GM08714 (cell line): ENCODE data around the gene PIK3CG.
"Not testable (repeated sequence)": the region's sequence is repeated elsewhere in the genome, so short reads cannot be mapped to it uniquely, and the experiment has no call there.

ENCODE experiments used
- H3K4me3 ChIP-seq: fragments of 200-500 bp; sonication (Bioruptor generic); 2 replicates; pipeline ENCODE4 v1.5.1; 2014; ENCODE audit warnings: mild to moderate bottlenecking, low read length, inconsistent platforms
- ZNF274 ChIP-seq: IDR thresholded peaks from 2 replicates; pipeline ENCODE4 v1.6.1; 2012; ENCODE audit warnings: mild to moderate bottlenecking, low read depth, low read length

PIK3CG gene

DNA sequence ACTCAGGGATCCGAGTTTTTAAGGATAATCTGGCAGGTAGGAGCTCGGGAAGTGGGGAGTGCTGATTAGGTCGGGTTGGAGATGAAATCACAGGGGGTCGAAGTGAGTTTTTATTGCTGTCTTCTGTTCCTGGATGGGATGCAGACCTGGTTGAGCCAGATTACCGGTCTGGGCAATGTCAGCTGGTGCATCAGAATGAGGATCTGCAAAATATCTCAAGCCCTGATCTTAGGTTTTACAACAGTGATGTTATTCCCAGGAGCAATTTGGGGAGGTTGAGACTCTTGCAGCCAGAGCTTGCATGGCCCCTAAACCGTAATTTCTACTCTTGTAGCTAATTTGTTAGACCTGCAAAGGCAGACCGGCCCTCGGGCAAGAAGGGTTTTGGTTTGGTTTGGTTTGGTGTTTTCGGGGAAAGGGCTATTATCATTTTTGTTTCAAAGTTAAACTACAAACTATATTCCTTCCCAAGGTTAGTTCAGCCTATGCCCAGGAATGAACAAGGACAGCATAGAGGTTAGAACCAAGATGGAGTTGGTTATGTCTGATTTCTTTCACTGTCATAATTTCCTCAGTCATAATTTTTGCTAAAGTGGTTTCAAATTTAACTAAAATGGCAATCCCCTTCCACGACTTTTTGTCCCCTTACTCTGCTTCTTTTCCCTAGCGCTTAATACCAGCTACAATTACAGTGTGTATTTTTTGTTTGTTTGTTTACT is 20.6 kb upstream of the PIK3CG start:
- H3K4me3 ChIP-seq: no peak overlapping the region
- no peak for TF ChIP-seq ZNF274

- no peak overlapping the region for H3K4me3 ChIP-seq
- TF ChIP-seq ZNF274: no peak
These were observed 17.0 kb upstream of the PIK3CG start for GRCh38 chr7:106848049-106848448.

DNA sequence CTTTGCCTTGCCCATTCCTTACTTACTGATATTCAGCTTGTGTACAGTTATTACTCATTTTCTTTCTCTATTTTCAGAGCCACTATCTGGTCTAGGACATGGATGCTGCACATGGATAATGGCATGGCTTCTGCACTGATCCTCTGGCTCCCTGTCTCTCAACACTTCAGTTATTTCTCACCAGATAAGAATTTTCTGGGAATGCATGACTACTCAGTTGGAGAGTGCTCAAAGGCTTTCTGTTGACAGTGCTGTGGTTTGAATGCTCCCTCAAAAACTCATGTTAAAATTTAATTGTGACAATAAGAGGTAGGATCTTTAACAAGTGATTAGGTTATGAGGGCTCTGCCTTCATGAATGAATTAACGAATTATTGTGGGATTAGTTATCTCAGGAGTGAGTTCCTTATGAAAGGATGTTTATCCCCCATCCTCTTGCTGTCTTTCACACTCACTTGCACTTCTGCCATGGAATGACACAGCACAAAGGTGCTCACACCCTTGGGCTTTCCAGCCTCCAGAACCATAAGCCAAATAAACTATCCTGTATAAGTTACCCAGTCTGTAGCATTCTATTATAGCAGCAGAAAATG is 16.1 kb upstream of the PIK3CG start:
- no peak overlapping the region for H3K4me3 ChIP-seq
- TF ChIP-seq ZNF274: no peak

DNA sequence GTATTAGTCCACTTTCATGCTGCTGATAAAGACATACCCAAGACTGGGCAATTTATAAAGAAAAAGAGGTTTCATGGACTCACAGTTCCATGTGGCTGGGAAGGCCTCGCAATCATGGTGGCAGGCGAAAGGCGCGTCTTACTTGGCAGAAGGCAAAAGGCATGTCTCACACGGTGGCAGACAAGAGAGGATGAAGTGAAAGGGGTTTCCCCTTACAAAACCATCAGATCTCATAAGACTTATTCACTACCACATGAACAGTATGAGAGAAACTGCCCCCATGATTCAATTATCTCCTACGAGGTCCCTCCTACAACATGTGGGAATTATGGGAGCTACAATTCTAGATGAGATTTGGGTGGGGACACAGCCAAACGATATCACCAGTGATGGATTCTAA is 13.4 kb upstream of the PIK3CG start:
- not testable (repeated sequence) for H3K4me3 ChIP-seq

DNA sequence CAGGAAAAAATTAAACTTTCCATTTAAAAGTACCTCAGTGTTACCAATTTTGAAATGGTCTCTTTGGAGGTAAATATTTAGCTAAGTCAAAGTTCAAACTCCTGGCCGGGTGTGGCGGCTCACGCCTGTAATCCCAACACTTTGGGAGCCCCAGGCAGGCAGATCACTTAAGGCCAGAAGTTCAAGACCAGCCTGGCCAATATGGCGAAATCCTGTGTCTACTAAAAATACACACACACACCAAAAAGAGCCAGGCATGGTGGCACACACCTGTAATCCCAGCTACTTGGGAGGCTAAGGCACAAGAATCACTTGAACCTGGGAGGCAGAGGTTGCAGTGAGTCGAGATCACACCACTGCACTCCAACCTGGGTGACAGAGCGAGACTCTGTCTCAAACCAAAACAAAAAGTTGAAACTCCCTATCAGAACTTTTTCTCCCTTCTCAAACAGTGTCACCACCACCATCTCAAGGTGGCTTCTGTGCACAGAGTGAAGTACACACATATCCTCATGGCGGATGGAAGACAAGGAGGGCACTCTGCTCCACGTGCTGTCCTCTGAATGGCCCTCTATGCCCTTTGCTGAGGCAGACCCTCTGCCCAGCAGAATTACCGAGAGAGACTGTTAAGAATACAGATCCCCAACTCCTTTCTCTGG is 11.7 kb upstream of the PIK3CG start:
- H3K4me3 ChIP-seq: no peak overlapping the region
- TF ChIP-seq ZNF274: no peak

DNA sequence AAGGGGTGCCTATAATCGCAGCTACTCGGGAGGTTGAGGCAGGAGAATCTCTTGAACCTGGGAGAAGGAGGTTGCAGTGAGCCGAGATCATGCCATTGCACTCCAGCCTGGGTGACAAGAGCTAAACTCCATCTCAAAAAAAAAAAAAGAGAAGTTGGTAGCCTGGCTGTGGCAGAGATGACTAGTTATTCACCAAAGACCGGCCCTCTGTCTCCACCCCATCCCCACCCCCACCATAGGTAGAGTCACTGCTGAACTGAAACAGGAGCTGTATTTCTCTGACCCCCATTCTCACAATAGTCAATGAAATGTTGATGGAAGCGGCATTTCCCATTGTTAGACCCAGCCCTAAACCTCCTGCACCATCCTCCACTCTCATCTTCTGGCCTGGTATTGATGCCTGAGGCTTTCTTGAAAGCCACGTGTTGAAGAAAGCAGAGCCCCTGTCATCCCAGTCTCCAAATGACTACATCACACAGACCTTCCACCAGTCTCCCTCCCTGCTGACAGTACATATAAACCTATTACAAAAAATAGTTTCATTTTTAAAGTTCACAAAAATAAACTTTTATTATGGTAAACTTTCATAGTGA is 9.4 kb upstream of the PIK3CG start:
- no peak for TF ChIP-seq ZNF274
- H3K4me3 ChIP-seq: no peak overlapping the region

- no peak for TF ChIP-seq ZNF274
- no peak overlapping the region for H3K4me3 ChIP-seq
These were observed 6.2 kb upstream of the PIK3CG start for GRCh38 chr7:106858618-106859532.

DNA sequence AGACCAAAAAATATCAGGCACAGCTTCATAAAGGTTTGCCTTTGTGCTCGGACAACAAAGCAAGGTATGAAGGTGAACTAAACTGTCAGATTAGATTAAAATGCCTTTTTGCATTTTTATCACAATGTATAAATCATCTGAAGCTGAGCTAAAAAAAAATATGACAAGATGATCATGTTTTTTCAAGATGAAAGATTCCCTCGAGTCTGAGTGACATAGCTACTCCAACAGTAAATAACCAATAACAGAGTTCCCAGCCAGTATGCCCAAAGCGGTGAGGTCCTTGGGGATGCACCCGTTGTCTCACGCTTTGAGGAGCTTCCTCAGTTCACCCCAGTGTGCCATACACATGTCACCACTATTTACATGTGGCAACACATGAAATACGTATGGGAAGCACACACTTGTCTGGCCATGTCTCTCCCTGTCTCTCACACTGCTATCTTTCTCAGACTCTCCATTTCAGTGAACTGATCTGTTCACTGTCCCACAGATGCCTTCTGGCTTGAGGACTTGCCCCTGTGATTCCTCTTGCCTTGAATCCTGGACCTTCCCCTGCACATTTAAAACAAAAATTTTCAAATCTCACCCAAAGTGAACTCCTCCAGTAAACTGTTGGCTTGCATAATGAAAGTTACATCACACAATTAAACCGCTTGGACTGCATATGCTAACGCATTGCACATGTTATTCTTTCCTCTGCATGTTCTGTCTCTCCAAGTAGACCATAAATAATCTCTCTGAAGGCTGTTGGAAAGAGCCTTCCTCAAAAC is 2.6 kb upstream of the PIK3CG start:
- TF ChIP-seq ZNF274: no peak
- H3K4me3 ChIP-seq: no peak overlapping the region

- H3K4me3 ChIP-seq: no peak overlapping the region
- no peak for TF ChIP-seq ZNF274
These were observed 1.6 kb upstream of the PIK3CG start for GRCh38 chr7:106863274-106863997.

DNA sequence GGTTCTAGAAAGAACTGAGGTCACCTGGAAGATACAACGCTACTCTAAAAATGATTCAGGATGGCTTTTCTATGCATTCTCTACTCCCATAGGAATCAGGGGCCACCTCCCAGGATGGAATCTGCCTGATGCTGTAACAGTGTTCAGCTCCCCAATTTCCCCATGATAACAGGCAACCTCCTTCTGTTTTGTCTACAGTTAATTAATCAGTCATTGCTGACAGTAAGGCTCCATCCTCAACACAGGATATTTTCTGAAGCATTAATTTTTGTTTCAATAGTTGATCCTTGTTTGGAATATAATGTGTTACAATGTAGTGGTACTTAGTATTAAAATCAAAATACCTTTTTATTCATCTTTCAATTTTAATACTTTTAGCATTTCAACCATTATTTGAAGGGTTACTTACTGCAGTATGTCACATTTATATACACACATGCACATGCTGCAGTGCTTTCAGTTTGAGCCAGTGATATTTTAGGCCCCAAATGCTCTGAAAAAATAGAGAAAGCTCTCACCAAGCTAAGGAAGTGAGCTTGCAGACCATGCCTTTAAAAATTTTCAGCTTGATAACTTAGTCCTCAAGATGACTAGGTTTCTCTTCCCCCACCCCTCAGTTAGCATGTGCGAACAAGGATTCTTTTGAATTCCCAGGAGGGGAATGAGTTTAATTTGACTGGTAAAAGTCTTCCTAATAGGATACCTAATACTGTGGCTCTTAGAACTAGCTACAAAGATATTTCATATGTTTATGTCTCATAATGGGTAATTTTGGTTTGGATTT is 592 bp upstream of the PIK3CG start:
- H3K4me3 ChIP-seq: peak overlapping the region; percentile 18
- no peak for TF ChIP-seq ZNF274

DNA sequence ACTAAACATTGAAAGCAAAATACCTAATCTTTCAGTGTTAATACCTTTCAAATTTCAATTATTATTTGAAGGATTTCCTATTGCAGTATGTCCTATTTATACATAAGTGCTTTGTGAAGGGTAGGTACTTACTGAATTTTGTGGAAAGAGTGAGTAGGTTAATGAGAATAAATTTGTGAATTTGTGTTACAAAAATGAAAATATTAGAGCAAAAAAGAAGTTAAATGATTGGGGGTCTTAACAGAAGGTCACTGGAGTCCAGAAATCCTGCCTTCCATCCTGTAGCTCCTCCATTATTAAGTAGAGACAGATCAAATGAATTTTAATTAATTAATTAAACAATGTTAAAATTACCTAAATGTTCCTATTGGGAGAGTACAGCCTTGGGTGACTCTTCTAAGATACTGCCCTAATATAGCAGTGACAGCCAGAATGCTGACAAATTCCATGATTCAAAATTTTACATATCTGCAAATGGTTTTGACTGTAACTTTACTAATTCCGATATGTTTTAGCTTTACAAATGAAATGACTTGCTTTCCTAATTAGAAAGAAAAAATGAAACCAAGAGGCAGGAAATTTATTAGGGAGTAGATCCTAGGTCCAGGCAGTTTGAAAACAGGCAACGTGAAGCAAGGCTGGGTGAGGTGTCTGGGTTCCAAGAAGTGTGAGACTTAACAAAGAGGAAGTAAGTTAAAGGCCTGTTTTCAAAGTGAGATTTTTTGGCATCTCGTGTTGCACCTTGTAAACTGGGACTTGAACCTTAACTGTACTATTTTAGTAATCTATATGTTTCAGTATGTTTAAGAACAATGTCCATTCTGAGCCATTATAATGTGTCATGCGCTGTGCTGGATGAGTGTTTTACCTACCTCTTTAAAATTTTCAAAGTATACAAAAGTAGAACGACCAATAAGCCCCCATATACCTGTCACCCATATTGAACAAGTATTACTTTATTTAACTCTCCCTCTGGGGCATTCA is 1.5 kb downstream of the PIK3CG start:
- H3K4me3 ChIP-seq: peak overlapping the region; percentile 35

More for the DNA sequence above, 1.5 kb downstream of the PIK3CG start:
- TF ChIP-seq ZNF274: no peak
